ENCODE data around the gene ANKRD13A.
"Not testable (repeated sequence)": the region's sequence is repeated elsewhere in the genome, so short reads cannot be mapped to it uniquely, and the experiment has no call there.

The ANKRD13A gene

GRCh38 chr12:110048242-110049027, 49.2 kb downstream of the ANKRD13A start, which contains the start of gene C12orf76:
TSS of gene C12orf76 (minus strand) at chr12:110048522. CDS start at chr12:110048495, 27 bp downstream.
- Histone ChIP-seq H3K9me3 (ENCODE audit: control insufficient read depth in 2 of 2, low read length in 2 of 2) (no peaks in the 10 kb centered on the region), H3K4me3 (ENCODE audit: low read length in 2 of 2) (peak within 1 kb of the TSS; percentile 82 to 92), H3K36me3 (ENCODE audit: control insufficient read depth in 2 of 2, insufficient read depth in 2 of 2, low read length in 2 of 2) (peaks cover 0 to 2% of the 10 kb centered on the region in 2 donors), H3K27me3 (ENCODE audit: control insufficient read depth in 1 of 2, insufficient read depth in 2 of 2, low read length in 2 of 2) (no peaks in the 10 kb centered on the region), H3K27ac (ENCODE audit: low read length) (peak within 1 kb of the TSS; percentile 49), H3K9ac (ENCODE audit: low read length in 2 of 2) (peak within 1 kb of the TSS; percentile 72 to 81), H3K4me1 (ENCODE audit: control insufficient read depth, insufficient read depth, low read length) (peaks cover 22% of the 10 kb centered on the region)

DNA sequence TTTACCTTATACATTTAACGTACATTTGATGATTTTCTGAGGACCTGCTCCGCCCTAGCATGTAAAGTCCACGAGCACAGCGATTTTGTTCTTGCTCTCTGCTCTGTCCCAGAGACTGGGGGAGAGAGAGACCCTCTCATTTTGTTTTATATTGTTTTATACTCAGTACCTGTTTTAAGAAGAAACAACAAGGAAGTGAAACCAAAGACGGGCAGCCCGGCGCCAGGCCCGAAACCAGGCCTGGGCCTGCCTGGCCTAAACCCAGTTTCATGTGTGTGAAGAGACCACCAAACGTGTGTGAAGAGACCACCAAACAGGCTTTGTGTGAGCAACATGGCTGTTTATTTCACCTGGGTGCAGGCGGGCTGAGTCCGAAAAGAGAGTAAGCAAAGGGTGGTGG, 49.8 kb downstream of the ANKRD13A start:
- Histone ChIP-seq H3K4me3 (ENCODE audit: low read length in 2 of 2) (peak overlapping the region; percentile 82 to 92), H3K4me1 (ENCODE audit: control insufficient read depth, insufficient read depth, low read length) (peaks cover 22% of the 10 kb centered on the region), H3K27ac (ENCODE audit: low read length) (peak overlapping the region; percentile 49), H3K9ac (ENCODE audit: low read length in 2 of 2) (peak overlapping the region; percentile 72 to 81)
- not testable (repeated sequence) for H3K9me3 ChIP-seq (ENCODE audit: control insufficient read depth in 2 of 2, low read length in 2 of 2); H3K27me3 ChIP-seq (ENCODE audit: control insufficient read depth in 1 of 2, insufficient read depth in 2 of 2, low read length in 2 of 2); H3K36me3 ChIP-seq (ENCODE audit: control insufficient read depth in 2 of 2, insufficient read depth in 2 of 2, low read length in 2 of 2)

GRCh38 chr12:110049666-110050065, 50.4 kb downstream of the ANKRD13A start:
- not testable (repeated sequence) for H3K9me3 ChIP-seq (ENCODE audit: control insufficient read depth in 2 of 2, low read length in 2 of 2); H3K4me3 ChIP-seq (ENCODE audit: low read length in 2 of 2); H3K9ac ChIP-seq (ENCODE audit: low read length in 2 of 2); H3K27me3 ChIP-seq (ENCODE audit: control insufficient read depth in 1 of 2, insufficient read depth in 2 of 2, low read length in 2 of 2); H3K27ac ChIP-seq (ENCODE audit: low read length); H3K36me3 ChIP-seq (ENCODE audit: control insufficient read depth in 2 of 2, insufficient read depth in 2 of 2, low read length in 2 of 2)
- peaks cover 22% of the 10 kb centered on the region for H3K4me1 ChIP-seq (ENCODE audit: control insufficient read depth, insufficient read depth, low read length)

- Histone ChIP-seq H3K9me3 (ENCODE audit: control insufficient read depth in 2 of 2, low read length in 2 of 2) (no peaks in the 10 kb centered on the region), H3K4me3 (ENCODE audit: low read length in 2 of 2) (no peak overlapping the region), H3K36me3 (ENCODE audit: control insufficient read depth in 2 of 2, insufficient read depth in 2 of 2, low read length in 2 of 2) (no peaks in the 10 kb centered on the region), H3K4me1 (ENCODE audit: control insufficient read depth, insufficient read depth, low read length) (peaks cover 22% of the 10 kb centered on the region), H3K27ac (ENCODE audit: low read length) (no peak overlapping the region), H3K9ac (ENCODE audit: low read length in 2 of 2) (no peak overlapping the region), H3K27me3 (ENCODE audit: control insufficient read depth in 1 of 2, insufficient read depth in 2 of 2, low read length in 2 of 2) (no peaks in the 10 kb centered on the region)
These were observed 51.7 kb downstream of the ANKRD13A start for GRCh38 chr12:110050927-110051326.

- H3K9ac ChIP-seq (ENCODE audit: low read length in 2 of 2); H3K27ac ChIP-seq (ENCODE audit: low read length); H3K9me3 ChIP-seq (ENCODE audit: control insufficient read depth in 2 of 2, low read length in 2 of 2); H3K36me3 ChIP-seq (ENCODE audit: control insufficient read depth in 2 of 2, insufficient read depth in 2 of 2, low read length in 2 of 2); H3K4me1 ChIP-seq (ENCODE audit: control insufficient read depth, insufficient read depth, low read length); H3K27me3 ChIP-seq (ENCODE audit: control insufficient read depth in 1 of 2, insufficient read depth in 2 of 2, low read length in 2 of 2); H3K4me3 ChIP-seq (ENCODE audit: low read length in 2 of 2): not testable (repeated sequence)
These were observed 56.4 kb downstream of the ANKRD13A start for GRCh38 chr12:110055375-110056352.

- not testable (repeated sequence) for H3K36me3 ChIP-seq (ENCODE audit: control insufficient read depth in 2 of 2, insufficient read depth in 2 of 2, low read length in 2 of 2); H3K4me1 ChIP-seq (ENCODE audit: control insufficient read depth, insufficient read depth, low read length); H3K27ac ChIP-seq (ENCODE audit: low read length); H3K4me3 ChIP-seq (ENCODE audit: low read length in 2 of 2); H3K27me3 ChIP-seq (ENCODE audit: control insufficient read depth in 1 of 2, insufficient read depth in 2 of 2, low read length in 2 of 2); H3K9ac ChIP-seq (ENCODE audit: low read length in 2 of 2); H3K9me3 ChIP-seq (ENCODE audit: control insufficient read depth in 2 of 2, low read length in 2 of 2)
These were observed 57.4 kb downstream of the ANKRD13A start for GRCh38 chr12:110056643-110057042.

DNA sequence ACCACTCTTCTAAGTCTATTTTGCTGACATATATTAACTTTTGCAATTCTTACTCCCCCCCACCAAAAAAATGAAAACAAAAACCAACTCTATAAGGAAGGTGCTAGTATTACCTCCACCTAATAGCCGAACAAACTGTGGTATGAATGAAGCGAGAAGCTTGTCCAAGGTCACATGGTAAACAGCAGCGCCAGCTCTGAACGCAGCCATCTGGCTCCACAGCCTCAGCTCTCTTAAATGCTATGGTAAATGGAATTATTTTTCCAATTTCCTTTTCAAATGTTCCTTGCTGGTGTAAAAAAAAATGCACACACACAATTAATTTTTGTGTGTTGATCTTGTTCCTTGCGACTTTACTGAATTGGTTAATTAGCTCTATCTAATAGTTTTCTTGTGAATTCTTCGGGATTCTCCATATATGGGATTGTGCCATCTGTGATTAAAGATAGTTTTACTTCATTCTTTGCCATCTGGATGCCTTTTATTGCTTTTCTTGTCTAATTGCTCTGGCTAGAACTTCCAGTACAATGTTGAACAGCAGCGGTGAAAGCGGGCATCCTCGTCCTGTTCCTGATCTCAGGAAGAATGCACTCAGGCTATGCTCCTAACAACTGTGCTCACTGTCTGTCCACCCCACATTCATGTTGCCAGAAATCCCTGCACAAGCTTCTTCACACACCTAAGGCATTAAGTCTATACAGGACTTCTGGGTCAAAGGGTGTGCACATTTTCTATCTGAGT, 59.8 kb downstream of the ANKRD13A start:
- Histone ChIP-seq H3K4me1 (ENCODE audit: control insufficient read depth, insufficient read depth, low read length) (no peaks in the 10 kb centered on the region), H3K9ac (ENCODE audit: low read length in 2 of 2) (no peak overlapping the region), H3K4me3 (ENCODE audit: low read length in 2 of 2) (no peak overlapping the region), H3K27ac (ENCODE audit: low read length) (no peak overlapping the region), H3K27me3 (ENCODE audit: control insufficient read depth in 1 of 2, insufficient read depth in 2 of 2, low read length in 2 of 2) (no peaks in the 10 kb centered on the region), H3K36me3 (ENCODE audit: control insufficient read depth in 2 of 2, insufficient read depth in 2 of 2, low read length in 2 of 2) (no peaks in the 10 kb centered on the region), H3K9me3 (ENCODE audit: control insufficient read depth in 2 of 2, low read length in 2 of 2) (no peaks in the 10 kb centered on the region)

- H3K4me1 ChIP-seq (ENCODE audit: control insufficient read depth, insufficient read depth, low read length) = no peaks in the 10 kb centered on the region
- H3K9ac ChIP-seq (ENCODE audit: low read length in 2 of 2) = no peak overlapping the region
- H3K4me3 ChIP-seq (ENCODE audit: low read length in 2 of 2) = no peak overlapping the region
- no peaks in the 10 kb centered on the region for H3K36me3 ChIP-seq (ENCODE audit: control insufficient read depth in 2 of 2, insufficient read depth in 2 of 2, low read length in 2 of 2)
- no peak overlapping the region for H3K27ac ChIP-seq (ENCODE audit: low read length)
- H3K27me3 ChIP-seq (ENCODE audit: control insufficient read depth in 1 of 2, insufficient read depth in 2 of 2, low read length in 2 of 2) = no peaks in the 10 kb centered on the region
- no peaks in the 10 kb centered on the region for H3K9me3 ChIP-seq (ENCODE audit: control insufficient read depth in 2 of 2, low read length in 2 of 2)
These were observed 60.4 kb downstream of the ANKRD13A start for GRCh38 chr12:110059651-110060000.

DNA sequence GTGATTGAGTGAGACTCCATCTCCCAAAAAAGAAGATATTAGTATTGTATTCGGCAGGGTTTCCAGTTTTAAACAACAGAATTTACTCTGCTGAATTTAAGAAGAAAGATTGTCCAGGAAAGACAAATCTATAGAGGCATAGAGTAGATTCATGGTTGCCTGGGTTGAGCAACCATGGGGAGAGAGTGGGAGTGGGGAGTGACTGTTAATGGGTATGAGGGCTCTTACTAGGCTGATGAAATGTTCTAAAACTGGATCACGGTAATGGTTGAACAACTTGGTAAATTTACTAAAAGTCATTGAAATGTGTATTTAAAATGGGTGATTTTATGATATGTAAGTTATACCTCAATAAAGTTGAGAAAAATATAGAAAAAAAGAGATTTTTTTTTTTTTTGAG, 63.0 kb downstream of the ANKRD13A start:
- Histone ChIP-seq H3K9me3 (ENCODE audit: control insufficient read depth in 2 of 2, low read length in 2 of 2) (no peaks in the 10 kb centered on the region), H3K4me3 (ENCODE audit: low read length in 2 of 2) (no peak overlapping the region), H3K27ac (ENCODE audit: low read length) (no peak overlapping the region), H3K36me3 (ENCODE audit: control insufficient read depth in 2 of 2, insufficient read depth in 2 of 2, low read length in 2 of 2) (no peaks in the 10 kb centered on the region), H3K27me3 (ENCODE audit: control insufficient read depth in 1 of 2, insufficient read depth in 2 of 2, low read length in 2 of 2) (no peaks in the 10 kb centered on the region), H3K9ac (ENCODE audit: low read length in 2 of 2) (no peak overlapping the region), H3K4me1 (ENCODE audit: control insufficient read depth, insufficient read depth, low read length) (no peaks in the 10 kb centered on the region)

- H3K4me1 ChIP-seq (ENCODE audit: control insufficient read depth, insufficient read depth, low read length) = no peaks in the 10 kb centered on the region
These were observed 66.3 kb downstream of the ANKRD13A start for GRCh38 chr12:110065540-110065939.

More at GRCh38 chr12:110065540-110065939, 66.3 kb downstream of the ANKRD13A start:
- Histone ChIP-seq H3K27me3 (ENCODE audit: control insufficient read depth in 1 of 2, insufficient read depth in 2 of 2, low read length in 2 of 2) (no peaks in the 10 kb centered on the region), H3K4me3 (ENCODE audit: low read length in 2 of 2) (no peak overlapping the region), H3K27ac (ENCODE audit: low read length) (no peak overlapping the region), H3K9ac (ENCODE audit: low read length in 2 of 2) (no peak overlapping the region), H3K36me3 (ENCODE audit: control insufficient read depth in 2 of 2, insufficient read depth in 2 of 2, low read length in 2 of 2) (no peaks in the 10 kb centered on the region), H3K9me3 (ENCODE audit: control insufficient read depth in 2 of 2, low read length in 2 of 2) (no peaks in the 10 kb centered on the region)
